Activated CD8-positive, alpha-beta memory T cell treated with anti-CD3 and anti-CD28 coated beads for 1 hour (primary cell): ENCODE data around the gene PRRT2.
"Not testable (repeated sequence)": the region's sequence is repeated elsewhere in the genome, so short reads cannot be mapped to it uniquely, and the experiment has no call there.

ENCODE experiments used
- DNase-seq, 2 donors: peaks; one replicate each; pipeline ENCODE4 v3.0.0-alpha.2; 2020; ENCODE audit warnings: low read depth in 1 of 2; ENCODE audit errors: extremely low read depth in 1 of 2

Gene PRRT2

DNA sequence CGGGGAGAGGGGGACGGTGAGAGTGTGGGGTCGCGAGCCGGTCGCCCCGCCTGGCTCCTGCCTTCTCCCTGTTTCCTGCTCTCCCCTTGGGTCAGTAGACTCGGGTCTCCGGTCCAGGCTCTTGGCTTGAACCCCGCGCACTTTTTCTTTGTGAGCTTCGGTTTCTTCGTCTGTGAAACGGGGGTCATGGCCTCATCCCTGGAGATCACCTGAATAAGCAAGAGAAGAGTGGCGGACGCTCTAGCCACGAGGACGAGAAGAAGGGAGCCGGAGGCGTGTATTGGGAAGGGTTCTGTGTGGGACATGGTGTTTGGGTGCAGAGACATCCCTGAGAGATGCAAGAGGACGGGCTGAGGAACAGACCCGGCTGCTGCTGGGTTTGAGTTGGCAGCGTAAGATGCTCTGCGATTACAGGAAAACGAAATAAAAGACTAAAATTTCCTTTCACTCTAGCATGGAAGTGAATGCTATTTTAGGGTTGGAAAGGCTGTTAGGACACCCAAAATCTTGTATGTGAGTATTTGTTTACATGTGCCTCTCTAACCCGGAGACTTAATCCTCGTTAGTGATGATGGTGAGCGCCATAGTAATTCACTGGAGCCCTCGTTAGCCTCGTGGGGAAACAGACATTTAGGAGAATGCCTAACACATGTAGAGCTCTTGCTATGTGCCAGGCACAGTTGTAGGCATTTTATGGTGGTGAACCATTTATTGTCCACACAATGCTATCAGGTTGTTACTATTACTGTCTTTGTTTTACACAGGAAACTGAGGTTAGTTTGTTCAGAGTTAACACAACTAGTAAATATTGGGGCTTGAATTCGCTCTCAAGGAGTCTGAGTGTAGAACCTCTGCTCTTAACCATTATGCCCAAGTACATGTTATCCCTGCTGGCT lies 20.8 kb upstream of the PRRT2 start:
- no peak for DNase-seq

DNA sequence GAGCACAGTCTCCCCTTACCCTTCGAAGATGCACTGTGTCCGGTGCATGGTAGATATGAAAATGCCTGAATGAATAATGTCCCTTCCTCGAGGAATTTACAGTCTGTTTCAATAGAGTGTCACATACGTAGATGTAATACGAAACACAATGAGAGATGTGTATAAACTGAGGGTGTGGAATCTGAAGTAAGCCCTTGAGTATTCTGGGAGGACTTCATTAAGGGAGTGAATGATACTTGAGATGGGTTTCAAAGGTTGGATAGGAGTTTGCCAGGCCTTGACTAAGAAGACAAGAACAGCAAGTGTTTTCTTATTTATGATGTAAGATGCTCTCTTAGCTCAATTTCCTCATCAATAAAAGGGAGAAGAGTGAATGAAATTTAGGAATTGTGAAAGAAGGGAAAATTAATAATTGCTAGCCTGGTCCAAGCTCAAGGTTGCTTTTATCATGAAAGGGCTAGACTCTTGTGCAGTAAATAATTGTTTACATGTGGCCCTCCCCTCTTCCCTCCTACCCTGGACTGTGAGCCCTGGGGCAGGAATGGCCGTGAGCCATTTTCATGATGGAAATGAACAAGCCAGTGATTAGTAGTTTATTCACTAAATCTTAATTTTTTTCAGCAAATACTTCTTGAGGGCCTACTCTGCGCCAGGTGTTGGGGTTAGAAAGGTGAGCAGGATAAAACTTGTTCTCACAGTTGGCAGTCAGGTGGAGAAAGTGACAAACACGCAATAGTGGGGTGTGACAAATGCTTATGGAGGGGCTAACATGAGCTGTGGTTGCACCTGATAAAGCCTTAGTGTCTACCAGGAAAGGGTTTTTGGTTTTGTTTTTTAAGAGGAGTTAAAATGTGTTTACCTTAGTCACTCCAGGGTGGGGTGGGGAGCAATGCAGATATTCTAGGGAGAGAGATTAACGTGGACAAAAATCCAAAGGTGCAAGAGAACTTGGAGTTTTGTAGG lies 19.9 kb upstream of the PRRT2 start:
- no peak for DNase-seq

DNA sequence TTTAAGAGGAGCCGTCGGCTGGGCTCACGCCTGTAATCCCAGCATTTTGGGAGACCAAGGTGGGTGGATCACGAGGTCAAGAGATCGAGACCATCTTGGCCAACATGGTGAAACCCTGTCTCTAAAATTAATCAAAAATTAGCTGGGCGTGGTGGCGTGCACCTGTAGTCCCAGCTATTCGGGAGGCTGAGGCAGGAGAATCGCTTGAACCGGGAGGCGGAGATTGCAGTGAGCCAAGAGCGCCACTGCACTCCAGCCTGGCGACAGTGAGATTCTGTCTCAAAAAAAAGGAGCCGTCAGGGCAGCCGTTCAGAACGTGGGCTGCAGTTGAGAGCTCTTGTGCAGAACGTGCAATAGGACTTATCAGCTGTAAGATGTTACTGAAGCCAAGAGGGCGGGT lies 18.8 kb upstream of the PRRT2 start:
- not testable (repeated sequence) for DNase-seq

DNA sequence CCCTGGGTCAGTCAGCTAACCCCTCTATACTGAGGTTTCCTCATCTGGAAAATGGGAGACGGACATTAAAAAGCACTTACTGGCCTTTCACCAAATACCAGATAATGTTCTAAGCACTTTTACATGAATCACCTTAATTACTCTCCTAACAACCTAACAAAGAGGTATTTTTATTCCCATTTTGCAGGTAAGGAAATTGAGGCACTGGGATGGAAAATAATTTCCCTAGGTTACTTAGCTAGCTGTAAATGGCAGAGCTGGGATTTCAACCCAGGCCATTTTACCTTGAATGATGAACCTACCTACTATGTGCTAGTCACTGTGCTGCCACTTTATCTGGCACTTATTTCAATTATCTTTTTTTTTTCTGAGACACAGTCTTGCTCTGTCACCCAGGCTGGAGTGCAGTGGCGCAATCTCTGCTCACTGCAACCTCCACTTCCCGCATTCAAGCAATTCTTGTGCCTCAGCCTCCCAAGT lies 17.7 kb upstream of the PRRT2 start:
- DNase-seq: no peak

DNA sequence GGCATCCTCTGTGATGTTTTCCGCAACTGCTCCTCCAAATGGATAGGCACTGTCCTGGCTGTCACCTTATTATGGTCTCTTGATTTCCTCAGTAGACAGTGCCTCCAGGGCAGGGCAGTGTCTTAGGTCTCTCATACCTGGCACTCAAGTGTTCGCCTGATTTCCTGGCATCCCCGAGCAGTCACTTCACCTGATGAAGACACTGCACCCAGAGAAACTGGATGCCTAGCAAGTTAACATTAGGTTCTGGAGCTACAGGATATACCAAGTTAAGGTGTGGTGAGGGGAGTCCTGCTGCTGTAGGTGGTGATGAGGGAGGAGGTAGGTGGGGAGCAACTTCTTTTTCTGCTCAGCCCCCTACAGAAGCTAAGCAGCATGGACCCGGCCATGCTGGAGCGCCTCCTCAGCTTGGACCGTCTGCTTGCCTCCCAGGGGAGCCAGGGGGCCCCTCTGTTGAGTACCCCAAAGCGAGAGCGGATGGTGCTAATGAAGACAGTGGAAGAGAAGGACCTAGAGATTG lies 9.5 kb upstream of the PRRT2 start:
- DNase-seq: no peak

DNA sequence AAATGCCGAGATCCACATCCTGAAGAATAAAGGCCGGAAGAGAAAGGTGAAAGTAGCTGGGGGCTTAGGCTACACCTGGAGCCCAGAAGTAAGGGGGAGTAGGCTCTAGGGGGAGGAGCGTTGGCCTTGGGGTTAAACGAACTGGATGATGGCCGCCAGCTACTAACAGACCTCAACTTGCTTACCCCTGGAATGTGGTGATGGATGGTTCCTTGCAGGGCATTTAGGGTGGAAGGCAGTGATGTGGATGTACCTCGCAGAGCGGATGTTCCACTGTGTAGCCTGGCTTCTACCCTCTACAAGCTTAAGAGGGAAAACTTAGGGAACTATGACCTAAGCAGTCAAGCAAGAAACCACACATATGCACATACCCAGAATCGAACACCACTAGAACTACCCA lies 8.0 kb upstream of the PRRT2 start:
- no peak for DNase-seq

DNA sequence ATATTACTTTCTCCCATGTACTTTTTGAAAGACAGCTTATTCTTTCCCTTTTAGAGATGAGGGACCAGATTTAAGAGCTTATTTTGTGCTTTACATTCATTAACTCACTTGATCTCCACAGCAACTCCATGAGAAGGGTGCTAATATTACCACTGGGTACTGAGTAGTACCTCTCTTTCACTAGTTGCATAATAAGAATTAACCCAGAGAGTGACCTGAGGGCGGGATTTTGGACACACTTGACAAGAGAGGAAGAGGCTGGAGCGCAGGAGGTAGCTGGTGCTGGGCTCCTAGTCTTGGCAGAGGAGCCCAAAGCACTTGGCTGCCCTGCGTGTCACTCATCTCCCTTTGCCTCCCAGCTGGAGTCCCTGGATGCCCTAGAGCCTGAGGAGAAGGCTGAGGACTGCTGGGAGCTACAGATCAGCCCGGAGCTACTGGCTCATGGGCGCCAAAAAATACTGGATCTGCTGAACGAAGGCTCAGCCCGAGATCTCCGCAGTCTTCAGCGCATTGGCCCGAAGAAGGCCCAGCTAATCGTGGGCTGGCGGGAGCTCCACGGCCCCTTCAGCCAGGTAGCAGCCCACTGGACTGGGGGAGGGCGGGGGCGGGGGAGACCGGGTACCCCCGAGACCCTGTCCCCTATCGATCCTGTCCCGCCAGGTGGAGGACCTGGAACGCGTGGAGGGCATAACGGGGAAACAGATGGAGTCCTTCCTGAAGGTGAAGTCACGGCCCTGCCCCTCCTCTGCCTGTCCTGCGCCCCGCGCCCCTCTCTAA lies 7.3 kb upstream of the PRRT2 start:
- no peak for DNase-seq

DNA sequence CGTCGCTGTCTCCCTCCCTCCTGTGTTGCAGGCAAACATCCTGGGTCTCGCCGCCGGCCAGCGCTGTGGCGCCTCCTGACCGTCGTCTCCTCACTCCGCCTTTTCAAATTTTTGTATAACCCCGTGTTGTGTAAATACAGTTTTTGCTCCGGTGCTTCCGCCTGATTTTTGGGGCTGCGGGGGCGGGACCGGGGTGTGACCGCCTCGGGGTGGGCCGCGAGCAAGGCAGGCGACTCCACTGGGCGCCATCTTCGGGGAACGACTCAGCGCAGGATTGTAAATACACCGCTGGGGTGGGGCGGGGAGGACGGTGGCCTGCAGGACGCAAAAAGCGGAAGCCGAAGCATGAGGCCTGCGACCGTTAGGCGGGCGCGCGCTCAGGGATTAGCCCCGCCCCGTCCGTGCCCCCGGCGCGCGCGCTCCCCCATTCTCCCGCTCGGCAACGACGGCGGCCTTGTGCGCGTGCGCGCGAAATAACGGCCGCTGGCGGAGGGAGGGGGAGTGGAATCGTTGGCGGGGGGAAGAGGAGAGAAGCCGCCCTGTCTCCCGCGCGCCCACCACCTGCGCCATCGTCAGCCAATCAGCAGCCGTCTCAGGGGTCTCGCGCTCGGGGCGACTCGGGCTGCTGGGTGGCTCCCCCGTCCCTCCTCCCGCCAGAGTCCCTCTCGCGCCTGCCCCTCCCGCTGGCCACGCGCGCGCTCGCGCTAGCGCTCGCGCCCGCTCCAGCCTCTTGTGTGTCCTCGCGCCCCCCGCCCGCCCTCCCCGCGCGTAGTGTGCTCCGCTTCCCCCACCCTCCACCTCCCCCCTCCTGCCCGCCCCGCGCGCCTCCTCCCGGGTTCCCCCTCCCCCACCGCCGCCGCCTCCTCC lies 6.5 kb upstream of the PRRT2 start:
- DNase-seq: peak; percentile 96 to 97

DNA sequence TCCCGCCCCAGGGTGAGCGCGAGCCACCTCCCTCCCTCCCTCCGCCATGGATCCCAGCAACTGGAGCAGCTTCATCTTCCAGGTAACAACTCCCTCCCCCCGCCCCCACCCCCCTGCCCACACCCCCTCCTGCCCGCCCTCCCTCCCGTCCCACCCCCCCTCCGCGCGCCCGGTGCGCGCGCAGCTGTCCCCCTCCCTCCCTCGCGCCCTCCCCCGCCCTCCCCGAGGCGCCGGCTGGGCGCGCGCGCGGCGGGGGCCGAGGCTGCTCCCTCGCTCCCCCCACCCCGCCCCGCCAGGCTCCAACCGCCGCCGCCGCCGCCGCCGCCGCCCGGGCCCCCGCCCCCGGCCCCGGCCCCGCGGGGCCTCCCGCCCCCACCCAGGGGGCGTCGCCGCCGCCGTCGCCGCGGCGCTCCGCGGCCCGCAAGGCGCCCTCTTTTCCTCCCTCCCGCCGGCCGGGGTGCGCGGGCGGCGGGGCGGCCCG lies 5.9 kb upstream of the PRRT2 start, which contains the start of gene MAZ:
Gene MAZ, plus strand, starts transcription at position 431 of the 481 bp plus-strand sequence. CDS start 173 bp downstream, outside the sequence.
- peak in 1 of 2 donors; percentile 73 for DNase-seq

DNA sequence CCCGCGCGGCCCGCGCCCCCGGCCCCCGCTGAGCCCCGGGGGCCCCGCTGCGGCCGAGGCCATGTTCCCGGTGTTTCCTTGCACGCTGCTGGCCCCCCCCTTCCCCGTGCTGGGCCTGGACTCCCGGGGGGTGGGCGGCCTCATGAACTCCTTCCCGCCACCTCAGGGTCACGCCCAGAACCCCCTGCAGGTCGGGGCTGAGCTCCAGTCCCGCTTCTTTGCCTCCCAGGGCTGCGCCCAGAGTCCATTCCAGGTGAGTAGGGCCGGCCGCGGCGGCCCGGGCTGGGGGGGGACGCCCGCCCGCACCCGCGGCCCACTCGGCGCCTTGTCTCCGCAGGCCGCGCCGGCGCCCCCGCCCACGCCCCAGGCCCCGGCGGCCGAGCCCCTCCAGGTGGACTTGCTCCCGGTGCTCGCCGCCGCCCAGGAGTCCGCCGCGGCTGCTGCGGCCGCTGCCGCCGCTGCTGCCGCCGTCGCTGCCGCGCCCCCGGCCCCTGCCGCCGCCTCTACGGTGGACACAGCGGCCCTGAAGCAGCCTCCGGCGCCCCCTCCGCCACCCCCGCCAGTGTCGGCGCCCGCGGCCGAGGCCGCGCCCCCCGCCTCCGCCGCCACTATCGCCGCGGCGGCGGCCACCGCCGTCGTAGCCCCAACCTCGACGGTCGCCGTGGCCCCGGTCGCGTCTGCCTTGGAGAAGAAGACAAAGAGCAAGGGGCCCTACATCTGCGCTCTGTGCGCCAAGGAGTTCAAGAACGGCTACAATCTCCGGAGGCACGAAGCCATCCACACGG lies 5.2 kb upstream of the PRRT2 start:
- DNase-seq: no peak

DNA sequence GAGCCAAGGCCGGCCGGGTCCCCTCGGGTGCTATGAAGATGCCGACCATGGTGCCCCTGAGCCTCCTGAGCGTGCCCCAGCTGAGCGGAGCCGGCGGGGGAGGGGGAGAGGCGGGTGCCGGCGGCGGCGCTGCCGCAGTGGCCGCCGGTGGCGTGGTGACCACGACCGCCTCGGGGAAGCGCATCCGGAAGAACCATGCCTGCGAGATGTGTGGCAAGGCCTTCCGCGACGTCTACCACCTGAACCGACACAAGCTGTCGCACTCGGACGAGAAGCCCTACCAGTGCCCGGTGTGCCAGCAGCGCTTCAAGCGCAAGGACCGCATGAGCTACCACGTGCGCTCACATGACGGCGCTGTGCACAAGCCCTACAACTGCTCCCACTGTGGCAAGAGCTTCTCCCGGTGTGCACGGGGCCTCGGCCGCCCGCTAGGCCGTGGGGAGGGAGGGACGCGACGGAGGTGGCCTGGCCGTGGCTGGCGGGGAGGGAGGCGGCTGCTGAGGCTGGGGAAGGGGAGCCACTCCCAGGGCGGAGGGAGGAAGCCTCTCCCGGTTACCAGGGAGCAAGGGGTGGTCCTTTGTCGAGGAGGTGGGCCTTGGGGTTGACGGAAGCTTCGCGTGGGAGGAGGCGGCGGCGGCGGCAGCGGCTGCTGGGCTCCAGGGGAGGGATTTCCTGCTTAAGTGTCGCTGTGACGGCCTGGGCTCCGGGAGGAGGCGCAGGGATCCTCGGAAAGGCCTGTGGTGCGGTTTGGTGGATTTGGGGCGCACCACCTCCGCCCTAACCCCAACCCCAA lies 4.4 kb upstream of the PRRT2 start:
- peak; percentile 72 to 77 for DNase-seq

DNA sequence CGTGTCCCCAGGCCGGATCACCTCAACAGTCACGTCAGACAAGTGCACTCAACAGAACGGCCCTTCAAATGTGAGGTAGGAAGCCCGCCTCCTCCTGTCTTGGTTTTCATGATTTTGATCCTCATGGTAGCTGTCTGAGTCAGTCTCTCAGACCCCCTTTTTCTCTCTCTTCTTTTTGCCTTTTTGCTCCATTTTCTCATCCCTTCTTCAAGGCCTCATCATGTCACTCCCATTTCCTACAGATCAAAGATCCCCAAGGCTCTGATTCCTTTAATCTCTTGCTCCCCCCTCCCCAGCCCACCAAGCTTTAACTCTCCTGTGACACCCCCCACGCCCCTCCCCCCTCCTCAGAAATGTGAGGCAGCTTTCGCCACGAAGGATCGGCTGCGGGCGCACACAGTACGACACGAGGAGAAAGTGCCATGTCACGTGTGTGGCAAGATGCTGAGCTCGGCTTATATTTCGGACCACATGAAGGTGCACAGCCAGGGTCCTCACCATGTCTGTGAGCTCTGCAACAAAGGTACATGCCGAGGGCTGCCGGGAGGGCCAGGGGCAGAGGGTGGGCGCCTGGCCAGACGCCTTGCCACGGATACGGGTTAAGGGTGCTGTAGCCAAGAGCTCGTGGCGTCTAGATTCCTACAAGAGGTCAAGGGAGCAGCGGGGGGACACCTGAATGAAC lies 3.6 kb upstream of the PRRT2 start:
- no peak for DNase-seq

DNA sequence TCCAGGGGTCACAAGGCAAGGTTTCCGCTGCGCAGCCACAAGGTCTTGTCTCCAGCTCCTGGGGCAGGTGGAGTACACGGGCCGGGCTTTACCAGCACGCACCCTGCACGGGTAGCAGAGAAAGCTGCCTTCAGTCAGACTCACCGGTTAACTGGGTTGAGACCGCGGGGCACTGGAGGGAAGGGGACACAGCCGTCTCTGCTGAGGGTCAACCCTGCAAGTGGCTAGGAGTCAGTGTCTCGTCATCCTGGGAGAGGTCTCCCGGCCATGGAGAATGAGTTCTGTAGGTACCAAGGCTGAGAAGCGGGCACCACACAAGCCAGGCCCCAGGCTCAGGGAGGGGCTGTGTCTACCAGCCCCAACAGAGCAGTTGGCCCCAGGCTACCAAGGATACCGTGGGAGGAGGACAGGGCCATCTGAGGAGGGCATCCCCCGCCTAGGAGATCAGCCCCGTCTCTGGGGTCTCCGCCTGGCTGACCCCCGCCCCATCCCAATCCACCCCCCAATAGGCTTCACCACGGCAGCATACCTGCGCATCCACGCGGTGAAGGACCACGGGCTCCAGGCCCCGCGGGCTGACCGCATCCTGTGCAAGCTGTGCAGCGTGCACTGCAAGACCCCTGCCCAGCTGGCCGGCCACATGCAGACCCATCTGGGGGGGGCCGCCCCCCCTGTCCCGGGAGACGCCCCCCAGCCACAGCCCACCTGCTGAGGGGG lies 2.8 kb upstream of the PRRT2 start:
- no peak for DNase-seq

DNA sequence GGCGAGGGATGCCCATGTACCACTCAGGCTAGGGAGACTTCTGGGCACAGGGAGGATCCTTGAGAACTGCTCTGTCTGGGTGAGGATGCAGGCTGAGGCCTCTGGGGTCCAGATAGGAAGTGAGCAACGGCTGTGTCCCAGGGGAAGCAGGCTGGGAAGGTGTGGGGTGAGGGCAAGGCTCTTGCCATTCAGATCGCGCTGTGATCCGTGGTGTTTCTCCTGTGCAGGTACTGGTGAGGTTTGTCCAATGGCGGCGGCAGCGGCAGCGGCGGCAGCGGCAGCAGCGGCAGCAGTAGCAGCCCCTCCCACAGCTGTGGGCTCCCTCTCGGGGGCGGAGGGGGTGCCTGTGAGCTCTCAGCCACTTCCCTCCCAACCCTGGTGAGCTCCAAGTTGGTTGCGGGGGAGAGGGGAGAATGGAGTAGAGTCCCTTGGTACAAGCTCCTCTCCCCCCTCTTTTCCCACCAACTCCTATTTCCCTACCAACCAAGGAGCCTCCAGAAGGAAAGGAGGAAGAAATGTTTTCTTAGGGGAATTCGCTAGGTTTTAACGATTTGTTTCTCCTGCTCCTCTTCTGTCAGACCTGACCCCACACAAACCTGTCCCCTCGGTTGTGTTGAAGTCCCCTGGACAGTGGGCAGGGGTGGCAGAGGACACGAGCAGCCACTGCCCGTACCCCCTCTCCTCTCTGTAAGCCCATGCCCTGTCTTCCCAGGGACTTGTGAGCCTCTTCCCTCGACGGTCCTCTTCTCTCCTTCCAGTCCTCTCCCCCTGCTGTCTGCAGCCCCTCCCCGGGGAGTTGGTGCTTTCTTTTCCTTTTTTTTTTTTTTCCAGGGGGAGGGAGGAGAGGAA lies 1.9 kb upstream of the PRRT2 start:
- no peak for DNase-seq

DNA sequence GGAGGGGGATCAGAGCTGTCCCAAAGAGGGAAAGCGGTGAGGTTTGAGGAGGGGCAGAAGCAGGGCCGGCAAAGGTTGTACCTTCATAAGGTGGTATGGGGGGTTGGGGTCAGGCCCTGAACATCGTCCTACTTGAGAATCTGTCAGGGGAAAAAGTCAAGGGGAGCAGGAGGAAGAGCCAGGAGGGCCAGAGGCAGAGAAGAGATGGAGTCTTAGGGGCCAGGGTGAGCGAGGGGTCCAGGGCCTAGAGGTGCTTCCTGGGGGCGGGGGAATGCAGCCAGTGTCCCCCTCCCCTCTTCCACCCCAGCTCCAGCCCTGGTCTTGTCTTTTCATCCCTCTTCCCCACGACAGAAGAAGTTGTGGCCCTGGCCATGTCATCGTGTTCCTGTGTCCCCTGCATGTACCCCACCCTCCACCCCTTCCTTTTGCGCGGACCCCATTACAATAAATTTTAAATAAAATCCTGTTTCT lies 1.3 kb upstream of the PRRT2 start:
- no peak for DNase-seq
